ENCODE results near the gene PTPRD. TPM values are rescaled to one million over a fixed set of nuclear protein-coding genes. Genes with fewer than 3 reads are reported as not detected.
A peak's percentile ranks its signal among the peaks of the same experiment; 100 is the strongest.

Gene PTPRD
- total RNA-seq, 1 experiment from 2014 or later: 32.5 TPM

DNA sequence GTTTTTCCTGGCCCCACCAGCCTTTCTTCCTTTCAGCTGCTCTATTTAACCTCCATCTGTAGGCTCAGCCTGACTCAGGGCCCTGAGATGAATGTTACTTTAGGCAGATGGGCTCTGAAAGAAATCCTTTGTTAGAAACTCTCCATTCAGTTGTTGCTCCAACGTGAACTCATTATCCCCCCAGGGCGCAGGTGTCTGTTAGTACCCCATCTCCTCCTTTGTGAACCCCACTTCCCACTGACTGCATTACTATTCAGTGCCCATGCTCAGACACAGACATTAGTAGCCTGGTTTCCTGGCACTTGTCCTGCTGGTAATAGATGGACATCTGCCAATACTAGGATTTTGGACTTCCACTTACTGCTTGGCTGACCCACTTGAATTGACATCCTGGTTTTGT is 1271.6 kb downstream of the PTPRD start:
- Histone ChIP-seq H2BK5ac (ENCODE audit: insufficient read length, low read length) (no peak overlapping the region), H2BK20ac (ENCODE audit: low read depth, low read length, poor library complexity, severe bottlenecking) (no peak overlapping the region), H2BK15ac (ENCODE audit: low read depth, low read length) (no peak overlapping the region), H3K27ac (ENCODE audit: insufficient read length, low read depth, low read length) (no peak overlapping the region), H3K9me3 (ENCODE audit: control insufficient read depth, low read depth, low read length) (no peaks in the 10 kb centered on the region), H3K56ac (ENCODE audit: insufficient read length, low read depth, low read length) (no peak overlapping the region), H4K8ac (replicated peaks; ENCODE audit: insufficient read length, low read depth, low read length) (no peak overlapping the region), H3K4ac (ENCODE audit: low read depth, low read length) (no peak overlapping the region), H4K20me1 (ENCODE audit: control insufficient read depth, insufficient read depth, insufficient read length) (no peaks in the 10 kb centered on the region), H3K9ac (ENCODE audit: extremely low read depth, insufficient read length, low read length) (no peak overlapping the region), H3K79me2 (ENCODE audit: insufficient read depth, low read length) (no peaks in the 10 kb centered on the region), H3K79me1 (ENCODE audit: insufficient read depth, low read depth, low read length, poor library complexity, severe bottlenecking) (no peaks in the 10 kb centered on the region), H2AFZ (ENCODE audit: low read length) (no peak overlapping the region), H2BK120ac (ENCODE audit: low read depth, low read length, poor library complexity, severe bottlenecking) (no peak overlapping the region), H3K14ac (ENCODE audit: insufficient read depth, low read length) (no peak overlapping the region), H4K91ac (ENCODE audit: insufficient read length, low read depth, low read length) (no peak overlapping the region), H3K18ac (ENCODE audit: insufficient read length, low read depth, low read length) (no peak overlapping the region), H4K5ac (ENCODE audit: insufficient read length, low read depth, low read length) (no peak overlapping the region), H3K4me1 (ENCODE audit: insufficient read depth, low read length) (no peaks in the 10 kb centered on the region), H2AK5ac (ENCODE audit: insufficient read length, low read length) (no peak overlapping the region), H3K23me2 (ENCODE audit: insufficient read length, low read depth, low read length, poor library complexity, severe bottlenecking) (no peaks in the 10 kb centered on the region), H3K23ac (ENCODE audit: insufficient read length, low read depth, low read length) (no peak overlapping the region), H3K4me2 (ENCODE audit: insufficient read depth, insufficient read length, low read length) (no peak overlapping the region), H2BK12ac (ENCODE audit: insufficient read length, low read depth, low read length) (no peak overlapping the region), H3T11ph (ENCODE audit: low read length) (no peak overlapping the region), H3K27me3 (ENCODE audit: insufficient read depth, low read length) (no peaks in the 10 kb centered on the region)
- TF ChIP-seq CTCF (conservative IDR thresholded peaks at IDR 0.05): no peak
- H3K4me1 Mint-ChIP-seq: peaks cover 4 to 10% of the 10 kb centered on the region in 2 experiments
- no peak overlapping the region for H3K4me3 Mint-ChIP-seq
- no peak for DNase-seq
- peak overlapping the region in 2 of 3 experiments; percentile 82 to 84; a peak in 3 of 7 replicates for H3K27ac Mint-ChIP-seq
- no CpG with 5 or more reads among the region's 2 CpGs for WGBS (ENCODE audit: extremely low coverage, insufficient read length, low lambda C conversion rate)
- peaks cover 0 to 6% of the 10 kb centered on the region in 2 experiments; a peak in 3 of 5 replicates for H3K9me3 Mint-ChIP-seq
- peaks cover 0 to 1% (median 0%) of the 10 kb centered on the region in 3 experiments; a peak in 2 of 7 replicates for H3K36me3 Mint-ChIP-seq (ENCODE audit: insufficient read depth in 1 of 3, low read depth in 3 of 3)
- H3K27me3 Mint-ChIP-seq (ENCODE audit: low read depth): no peaks in the 10 kb centered on the region

Data from H9 (cell line).